Right lobe of liver (tissue), 4 donors: ENCODE data around the gene TRIM45.
"Not testable (repeated sequence)": the region's sequence is repeated elsewhere in the genome, so short reads cannot be mapped to it uniquely, and the experiment has no call there.

Experiments used
- POLR2A ChIP-seq: fragments of 450-650 bp; IDR thresholded peaks from one replicate; pipeline ENCODE4 v1.6.1; 2017; ENCODE audit warnings: antibody characterized with exemption, mild to moderate bottlenecking
- TF ChIP-seq, protein P1 (sequence below), 4 donors: fragments of 200-600 bp in 3 of 4; fragments of 450-650 bp in 1 of 4; IDR thresholded peaks; one replicate each; pipeline versions ENCODE4 v1.5.1 to v1.8.0; 2016 to 2022; ENCODE audit warnings: antibody characterized with exemption in 4 of 4, mild to moderate bottlenecking in 2 of 4
- donor health status: DM: no; HTN: no; CAD: no.
- donor health status: DM: no; HTN: no; CAD: no.
- donor health status: DM: no; HTN: yes; CAD: no.

DNA sequence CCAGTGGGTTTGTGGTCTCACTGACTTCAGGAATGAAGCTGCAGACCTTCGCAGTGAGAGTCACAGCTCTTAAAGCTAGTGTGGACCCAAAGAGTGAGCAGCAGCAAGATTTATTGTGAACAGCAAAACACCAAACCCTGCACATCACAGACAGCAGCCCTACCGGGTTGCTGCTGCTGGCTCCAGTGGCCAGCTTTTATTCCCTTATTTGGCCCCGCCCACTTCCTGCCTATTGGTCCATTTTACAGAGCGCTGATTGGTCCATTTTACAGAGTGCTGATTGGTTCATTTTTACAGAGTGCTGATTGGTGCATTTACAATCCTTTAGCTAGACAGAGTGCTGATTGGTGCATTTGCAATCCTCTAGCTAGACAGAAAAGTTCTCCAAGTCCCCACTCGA, 29.8 kb upstream of the TRIM45 start:
- TF ChIP-seq, protein P1, sequence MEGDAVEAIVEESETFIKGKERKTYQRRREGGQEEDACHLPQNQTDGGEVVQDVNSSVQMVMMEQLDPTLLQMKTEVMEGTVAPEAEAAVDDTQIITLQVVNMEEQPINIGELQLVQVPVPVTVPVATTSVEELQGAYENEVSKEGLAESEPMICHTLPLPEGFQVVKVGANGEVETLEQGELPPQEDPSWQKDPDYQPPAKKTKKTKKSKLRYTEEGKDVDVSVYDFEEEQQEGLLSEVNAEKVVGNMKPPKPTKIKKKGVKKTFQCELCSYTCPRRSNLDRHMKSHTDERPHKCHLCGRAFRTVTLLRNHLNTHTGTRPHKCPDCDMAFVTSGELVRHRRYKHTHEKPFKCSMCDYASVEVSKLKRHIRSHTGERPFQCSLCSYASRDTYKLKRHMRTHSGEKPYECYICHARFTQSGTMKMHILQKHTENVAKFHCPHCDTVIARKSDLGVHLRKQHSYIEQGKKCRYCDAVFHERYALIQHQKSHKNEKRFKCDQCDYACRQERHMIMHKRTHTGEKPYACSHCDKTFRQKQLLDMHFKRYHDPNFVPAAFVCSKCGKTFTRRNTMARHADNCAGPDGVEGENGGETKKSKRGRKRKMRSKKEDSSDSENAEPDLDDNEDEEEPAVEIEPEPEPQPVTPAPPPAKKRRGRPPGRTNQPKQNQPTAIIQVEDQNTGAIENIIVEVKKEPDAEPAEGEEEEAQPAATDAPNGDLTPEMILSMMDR (IDR thresholded peaks at IDR 0.05): not testable (repeated sequence)
- TF ChIP-seq POLR2A: not testable (repeated sequence)
